HG03196 (cell line): ENCODE results near the gene MYORG.
A peak's percentile ranks its signal among the peaks of the same experiment; 100 is the strongest.

ENCODE experiments used
- ATAC-seq: cut with Tn5 transposase; IDR thresholded peaks from one replicate; pipeline ENCODE4 v1.9.1; 2021; ENCODE audit not compliant: unreplicated experiment

The MYORG gene

GRCh38 chr9:34334916-34335315 lies 41.8 kb downstream of the MYORG start:
- ATAC-seq = no peak

- ATAC-seq = no peak
These were observed 42.3 kb downstream of the MYORG start for GRCh38 chr9:34334337-34334824.

GRCh38 chr9:34333836-34334235 lies 42.9 kb downstream of the MYORG start:
- ATAC-seq = no peak

- ATAC-seq = no peak
These were observed 44.4 kb downstream of the MYORG start for GRCh38 chr9:34332076-34332964.

- no peak for ATAC-seq
These were observed 45.5 kb downstream of the MYORG start for GRCh38 chr9:34331196-34331595.

GRCh38 chr9:34328987-34329832 lies 47.5 kb downstream of the MYORG start, which contains the start of the genes KIF24 and NUDT2:
TSS of gene KIF24 (minus strand) at chr9:34329268. CDS start at chr9:34311346, 17,922 bp downstream.
TSS of gene NUDT2 (plus strand) at chr9:34329569. CDS start at chr9:34339040, 9,471 bp downstream.
- ATAC-seq = peak; percentile 96

- no peak for ATAC-seq
These were observed 48.2 kb downstream of the MYORG start for GRCh38 chr9:34328500-34328986.

- no peak for ATAC-seq
These were observed 50.0 kb downstream of the MYORG start for GRCh38 chr9:34326690-34327089.

- ATAC-seq = no peak
These were observed 53.7 kb downstream of the MYORG start for GRCh38 chr9:34322899-34323591.

GRCh38 chr9:34321451-34321850 lies 55.2 kb downstream of the MYORG start:
- no peak for ATAC-seq

GRCh38 chr9:34318163-34318790 lies 58.4 kb downstream of the MYORG start:
- no peak for ATAC-seq

GRCh38 chr9:34317436-34317835 lies 59.3 kb downstream of the MYORG start:
- no peak for ATAC-seq
